HG02970 (cell line): ENCODE data around the gene FXYD1.
"Not testable (repeated sequence)": the region's sequence is repeated elsewhere in the genome, so short reads cannot be mapped to it uniquely, and the experiment has no call there.

ENCODE experiments used
- ATAC-seq: cut with Tn5 transposase; IDR thresholded peaks from one replicate; pipeline ENCODE4 v1.9.1; 2021; ENCODE audit warnings: mild to moderate bottlenecking, moderate library complexity, moderate number of reproducible peaks; ENCODE audit not compliant: unreplicated experiment, low FRiP score

The FXYD1 gene

GRCh38 chr19:35138305-35138892 is at the start of gene FXYD1:
Gene FXYD1, plus strand, starts transcription at chr19:35138824. Its CDS starts 1,256 bp downstream, at chr19:35140080.
- no peak for ATAC-seq

GRCh38 chr19:35089554-35089953 is 49.1 kb upstream of the FXYD1 start:
- no peak for ATAC-seq

- ATAC-seq, result no peak
Observed at GRCh38 chr19:35090160-35090505, 48.5 kb upstream of the FXYD1 start.

GRCh38 chr19:35090506-35091214 is 48.0 kb upstream of the FXYD1 start:
- ATAC-seq, result no peak

GRCh38 chr19:35093430-35093829 is 45.2 kb upstream of the FXYD1 start:
- no peak for ATAC-seq

- ATAC-seq, result no peak
Observed at GRCh38 chr19:35093941-35094647, 44.5 kb upstream of the FXYD1 start.

- no peak for ATAC-seq
Observed at GRCh38 chr19:35094656-35095055, 44.0 kb upstream of the FXYD1 start.

- no peak for ATAC-seq
Observed at GRCh38 chr19:35095667-35096368, 42.8 kb upstream of the FXYD1 start.

- ATAC-seq, result no peak
Observed at GRCh38 chr19:35098413-35099049, 40.1 kb upstream of the FXYD1 start.

- ATAC-seq, result no peak
Observed at GRCh38 chr19:35099155-35099896, 39.3 kb upstream of the FXYD1 start.

GRCh38 chr19:35099897-35100275 is 38.7 kb upstream of the FXYD1 start:
- ATAC-seq, result no peak

- no peak for ATAC-seq
Observed at GRCh38 chr19:35100588-35101533, 37.8 kb upstream of the FXYD1 start.

- not testable (repeated sequence) for ATAC-seq
Observed at GRCh38 chr19:35101949-35102348, 36.7 kb upstream of the FXYD1 start.

GRCh38 chr19:35103614-35104013 is 35.0 kb upstream of the FXYD1 start:
- not testable (repeated sequence) for ATAC-seq

GRCh38 chr19:35104361-35104760 is 34.3 kb upstream of the FXYD1 start:
- no peak for ATAC-seq

- no peak for ATAC-seq
Observed at GRCh38 chr19:35105047-35105410, 33.6 kb upstream of the FXYD1 start.

- no peak for ATAC-seq
Observed at GRCh38 chr19:35105411-35106290, 33.0 kb upstream of the FXYD1 start.

GRCh38 chr19:35106291-35106583 is 32.4 kb upstream of the FXYD1 start:
- ATAC-seq, result no peak
